Adrenal gland (tissue), 12 donors: Measurements from ENCODE around the gene PNPLA8. TPM values are rescaled to one million over a fixed set of nuclear protein-coding genes. Genes with fewer than 3 reads are reported as not detected.
"Not testable (repeated sequence)": the region's sequence is repeated elsewhere in the genome, so short reads cannot be mapped to it uniquely, and the experiment has no call there.

Experiments used
- DNase-seq, 7 donors: peaks; one replicate each; pipeline ENCODE4 v3.0.0-alpha.2; 2019 to 2020
- H3K27ac ChIP-seq, 5 donors: fragments of 200-600 bp; sonication (generic) in 4 of 5; 1 replicate in 3 of 5; 2 replicates in 2 of 5; pipeline versions ENCODE4 v1.5.1 to v1.8.0; 2016 to 2020; ENCODE audit warnings: mild to moderate bottlenecking in 1 of 5
- H3K27me3 ChIP-seq: fragments of 200-600 bp; 2 replicates; pipeline ENCODE4 v1.8.0; 2021
- H3K36me3 ChIP-seq, 2 donors: fragments of 200-600 bp; replicated peaks in 1 of 2; 1 replicate in 1 of 2; 2 replicates in 1 of 2; pipeline versions ENCODE4 v1.5.1 to v1.8.0; 2018 to 2022
- H3K4me1 ChIP-seq, 2 donors: fragments of 200-600 bp; replicated peaks in 1 of 2; 1 replicate in 1 of 2; 2 replicates in 1 of 2; pipeline versions ENCODE4 v1.5.1 to v1.8.0; 2018 to 2021
- H3K4me3 ChIP-seq, 4 donors: fragments of 200-600 bp; sonication (generic) in 3 of 4; one replicate each; pipeline ENCODE4 v1.5.1; 2016 to 2018
- H3K9me3 ChIP-seq, 3 donors: fragments of 200-600 bp; sonication (generic) in 1 of 3; replicated peaks in 1 of 3; 1 replicate in 2 of 3; 2 replicates in 1 of 3; pipeline versions ENCODE4 v1.5.1 to v1.8.0; 2016 to 2021
- CTCF ChIP-seq, 6 experiments: fragments of 450-650 bp in 4 of 6; fragments of 200-600 bp in 2 of 6; sonication (generic) in 1 of 6; IDR thresholded peaks; 1 replicate in 5 of 6; 2 replicates in 1 of 6; pipeline versions ENCODE4 v1.5.1 to v1.8.0; 2016 to 2021; ENCODE audit warnings: antibody characterized with exemption in 6 of 6, mild to moderate bottlenecking in 2 of 6, moderate library complexity in 1 of 6
- POLR2A ChIP-seq, 2 donors: fragments of 450-650 bp; IDR thresholded peaks; one replicate each; pipeline ENCODE4 v1.6.1; 2017; ENCODE audit warnings: antibody characterized with exemption in 2 of 2, mild to moderate bottlenecking in 2 of 2, moderate library complexity in 1 of 2
- WGBS, 4 donors: extraction: QIAGEN DNeasy Blood & Tissue Kit in 2 of 4; methylation state at CpG; one replicate each; pipeline versions ENCODE4 v1.1.5 to v1.1.7; 2013 to 2017; 5-methylcytosine and 5-hydroxymethylcytosine counted together
- intact Hi-C, 2 donors: fragments of 100-400 bp; cut with DNase I; formaldehyde crosslinking; loops; one replicate each; pipeline versions ENCODE4 v1.14.1 to v1.15.0; 2022 to 2023
- polyA plus RNA-seq, 3 donors: library from polyadenylated mRNA; stranded (reverse); fragments of 200-250 nt in 2 of 3; fragments of 350-450 nt in 1 of 3; fragmentation: Illumina TruSeq in 1 of 3; extraction: RNeasy Lipid Tissue Mini Kit (QIAGEN cat#74804) in 1 of 3; gene quantifications; one replicate each; pipeline ENCODE4 v1.2.3, GENCODE V29; 2013 to 2014
- total RNA-seq, 9 donors: library from RNA; depleted of rRNA in 4 of 9; stranded (reverse); fragments of >200 nt in 4 of 9; fragments of 120-200 nt in 1 of 9; fragmentation: NEBNext Ultra II Directional in 1 of 9; extraction: Animal tissue kit (Norgen Biotek cat#: 25700) in 1 of 9; gene quantifications; one replicate each; pipeline versions ENCODE4 v1.1.0 to v1.2.4, GENCODE V29; 2013 to 2023
- donor health status: healthy with polysubstance abuse.
- donor health status: Bipolar disorder and iron deficiency.
- donor health status: DM: yes; HTN: yes; CAD: no.
- donor health status: DM: no; HTN: no; CAD: no.
- donor health status: DM: no; HTN: no; CAD: no.
- donor health status: DM: yes; HTN: yes; CAD: no.

Gene PNPLA8
- total and polyA plus RNA-seq, 12 donors = 17.9 to 131 (median 50.5) TPM

- Histone ChIP-seq H3K4me3 (no peak overlapping the region), H3K27me3 (no peaks in the 10 kb centered on the region), H3K4me1 (no peaks in the 10 kb centered on the region), H3K27ac (no peak overlapping the region), H3K9me3 (peaks cover 0 to 9% (median 0%) of the 10 kb centered on the region in 3 donors), H3K36me3 (no peaks in the 10 kb centered on the region)
- intact Hi-C loops = no loop called here
- TF ChIP-seq POLR2A (IDR thresholded peaks at IDR 0.05) (no peak), CTCF (IDR thresholded peaks at IDR 0.05) (no peak)
- WGBS, 4 donors = 93 to 100% (median 98%) methylated on average over 3 of the region's 3 CpGs
- no peak for DNase-seq
These were observed 31.3 kb upstream of the PNPLA8 start for GRCh38 chr7:108557191-108557590.

- H3K27me3 ChIP-seq, DNase-seq, H3K4me1 ChIP-seq, H3K9me3 ChIP-seq, intact Hi-C loops, H3K4me3 ChIP-seq, H3K36me3 ChIP-seq, H3K27ac ChIP-seq: not testable (repeated sequence)
These were observed 30.7 kb upstream of the PNPLA8 start for GRCh38 chr7:108556665-108557064.

GRCh38 chr7:108548141-108548896 is 22.4 kb upstream of the PNPLA8 start:
- intact Hi-C loops, DNase-seq: not testable (repeated sequence)
- 62 to 70% (median 66%) methylated on average over 2 of the region's 2 CpGs for WGBS, 4 donors

GRCh38 chr7:108541478-108541877 is 15.5 kb upstream of the PNPLA8 start:
- WGBS, 4 donors = 72 to 84% (median 81%) methylated on average over 2 of the region's 2 CpGs
- intact Hi-C loops = no loop called here

More at GRCh38 chr7:108548141-108548896, 22.4 kb upstream of the PNPLA8 start:
- not testable (repeated sequence) for H3K4me3 ChIP-seq, H3K27me3 ChIP-seq, H3K27ac ChIP-seq, H3K4me1 ChIP-seq, H3K36me3 ChIP-seq, H3K9me3 ChIP-seq

GRCh38 chr7:108538685-108539084 is 12.8 kb upstream of the PNPLA8 start:
- DNase-seq, H3K4me3 ChIP-seq, H3K36me3 ChIP-seq, H3K27me3 ChIP-seq, H3K9me3 ChIP-seq, H3K4me1 ChIP-seq, intact Hi-C loops, H3K27ac ChIP-seq: not testable (repeated sequence)
- WGBS, 4 donors = 91 to 95% (median 93%) methylated on average over 4 of the region's 4 CpGs

More at GRCh38 chr7:108541478-108541877, 15.5 kb upstream of the PNPLA8 start:
- Histone ChIP-seq H3K4me3 (no peak overlapping the region), H3K9me3 (no peaks in the 10 kb centered on the region), H3K27me3 (no peaks in the 10 kb centered on the region), H3K36me3 (no peaks in the 10 kb centered on the region), H3K4me1 (no peaks in the 10 kb centered on the region), H3K27ac (no peak overlapping the region)
- no peak for DNase-seq
- TF ChIP-seq POLR2A (IDR thresholded peaks at IDR 0.05) = no peak
- TF ChIP-seq CTCF (IDR thresholded peaks at IDR 0.05) = no peak

- H3K27me3 ChIP-seq, H3K4me3 ChIP-seq, H3K36me3 ChIP-seq, H3K27ac ChIP-seq, intact Hi-C loops, DNase-seq, H3K9me3 ChIP-seq, H3K4me1 ChIP-seq: not testable (repeated sequence)
- 63 to 88% (median 73%) methylated on average over 2 of the region's 2 CpGs for WGBS, 4 donors
These were observed 12.3 kb upstream of the PNPLA8 start for GRCh38 chr7:108538236-108538635.
